SU-DHL-6 (cell line): Measurements from ENCODE around the gene ECI1.

Experiments used
- CTCF ChIP-seq: fragments of 200-600 bp; sonication (generic); IDR thresholded peaks from one replicate; pipeline ENCODE4 v1.5.1; 2017; ENCODE audit warnings: antibody characterized with exemption, mild to moderate bottlenecking, low read length, moderate library complexity; ENCODE audit not compliant: insufficient read depth, poor library complexity, severe bottlenecking
- EZH2phosphoT487 ChIP-seq: fragments of 200-600 bp; sonication (generic), shearing (Covaris generic); conservative IDR thresholded peaks from 2 replicates; pipeline ENCODE4 v1.6.1; 2018; ENCODE audit warnings: mild to moderate bottlenecking, antibody characterized with exemption, low read length, moderate library complexity, mixed read lengths

- no peak for TF ChIP-seq CTCF
- TF ChIP-seq EZH2phosphoT487 = no peak
Measured at GRCh38 chr16:2260250-2260649, 8.9 kb upstream of the ECI1 start.
